ENCODE data around the gene MEIOC. TPM values are rescaled to one million over a fixed set of nuclear protein-coding genes. Genes with fewer than 3 reads are reported as not detected.
"Not testable (repeated sequence)": the region's sequence is repeated elsewhere in the genome, so short reads cannot be mapped to it uniquely, and the experiment has no call there.

MEIOC gene
- 0.18 TPM for polyA plus RNA-seq

- Mint-ChIP-seq H3K36me3 (no peaks in the 10 kb centered on the region), H3K4me3 (peak within 1 kb of the TSS in 3 of 4 donors; percentile 68 to 87 (median 75)), H3K27ac (no peak within 1 kb of the TSS), H3K9me3 (peaks cover 0 to 4% (median 0%) of the 10 kb centered on the region in 3 donors), H3K4me1 (peaks cover 3 to 4% (median 3%) of the 10 kb centered on the region in 3 donors), H3K27me3 (peaks cover 22% of the 10 kb centered on the region)
These were observed at the start of gene MEIOC for GRCh38 chr17:44655983-44656710. TSS of gene MEIOC (plus strand) at chr17:44656468. CDS start at chr17:44656614, 146 bp downstream.

GRCh38 chr17:44606658-44607057 is 49.6 kb upstream of the MEIOC start:
- Mint-ChIP-seq H3K4me3 (no peak overlapping the region), H3K4me1 (no peaks in the 10 kb centered on the region), H3K36me3 (peaks cover 3% of the 10 kb centered on the region), H3K27ac (no peak overlapping the region), H3K27me3 (peaks cover 33% of the 10 kb centered on the region), H3K9me3 (no peaks in the 10 kb centered on the region)

- Mint-ChIP-seq H3K4me1 (no peaks in the 10 kb centered on the region), H3K27ac (no peak overlapping the region), H3K27me3 (peaks cover 36% of the 10 kb centered on the region), H3K4me3 (no peak overlapping the region), H3K36me3 (peaks cover 3% of the 10 kb centered on the region), H3K9me3 (no peaks in the 10 kb centered on the region)
These were observed 48.2 kb upstream of the MEIOC start for GRCh38 chr17:44607836-44608690.

GRCh38 chr17:44608727-44609435 is 47.4 kb upstream of the MEIOC start:
- Mint-ChIP-seq H3K27ac (no peak overlapping the region), H3K27me3 (peaks cover 36% of the 10 kb centered on the region), H3K4me1 (peaks cover under 1% of the 10 kb centered on the region in 3 donors), H3K9me3 (no peaks in the 10 kb centered on the region), H3K4me3 (no peak overlapping the region), H3K36me3 (peaks cover 3% of the 10 kb centered on the region)

- H3K36me3 Mint-ChIP-seq: peaks cover 3% of the 10 kb centered on the region
- peaks cover 35% of the 10 kb centered on the region for H3K27me3 Mint-ChIP-seq
- no peak overlapping the region for H3K4me3 Mint-ChIP-seq
- H3K4me1 Mint-ChIP-seq: peaks cover 5 to 11% (median 6%) of the 10 kb centered on the region in 3 donors
- H3K27ac Mint-ChIP-seq: no peak overlapping the region
- H3K9me3 Mint-ChIP-seq: no peaks in the 10 kb centered on the region
These were observed 45.9 kb upstream of the MEIOC start for GRCh38 chr17:44610331-44610730.

GRCh38 chr17:44610871-44611270 is 45.4 kb upstream of the MEIOC start:
- Mint-ChIP-seq H3K4me3 (no peak overlapping the region), H3K9me3 (no peaks in the 10 kb centered on the region), H3K36me3 (no peaks in the 10 kb centered on the region), H3K27ac (no peak overlapping the region), H3K4me1 (peaks cover 5 to 11% (median 6%) of the 10 kb centered on the region in 3 donors), H3K27me3 (peaks cover 38% of the 10 kb centered on the region)

- Mint-ChIP-seq H3K4me1 (peaks cover 5 to 11% (median 6%) of the 10 kb centered on the region in 3 donors), H3K27ac (no peak overlapping the region), H3K27me3 (peaks cover 44% of the 10 kb centered on the region), H3K4me3 (no peak overlapping the region), H3K36me3 (no peaks in the 10 kb centered on the region), H3K9me3 (no peaks in the 10 kb centered on the region)
These were observed 41.4 kb upstream of the MEIOC start for GRCh38 chr17:44614862-44615261.

- H3K27me3 Mint-ChIP-seq: peaks cover 30% of the 10 kb centered on the region
- H3K4me3 Mint-ChIP-seq, H3K36me3 Mint-ChIP-seq, H3K27ac Mint-ChIP-seq, H3K9me3 Mint-ChIP-seq: not testable (repeated sequence)
- peaks cover 5 to 11% (median 6%) of the 10 kb centered on the region in 3 donors for H3K4me1 Mint-ChIP-seq
These were observed 37.6 kb upstream of the MEIOC start for GRCh38 chr17:44618652-44619051.

GRCh38 chr17:44623070-44623725 is 33.1 kb upstream of the MEIOC start:
- H3K27me3 Mint-ChIP-seq: peaks cover 4% of the 10 kb centered on the region

GRCh38 chr17:44627513-44628242 is 28.6 kb upstream of the MEIOC start:
- Mint-ChIP-seq H3K27ac (peak overlapping the region in 1 of 3 donors; percentile 96), H3K9me3 (no peaks in the 10 kb centered on the region), H3K4me3 (peak overlapping the region; percentile 55 to 95 (median 86))

More at GRCh38 chr17:44623070-44623725, 33.1 kb upstream of the MEIOC start:
- Mint-ChIP-seq H3K36me3 (no peaks in the 10 kb centered on the region), H3K4me1 (peaks cover 0 to 7% (median 5%) of the 10 kb centered on the region in 3 donors), H3K27ac (no peak overlapping the region), H3K9me3 (no peaks in the 10 kb centered on the region), H3K4me3 (no peak overlapping the region)

GRCh38 chr17:44628243-44629188 is 27.8 kb upstream of the MEIOC start:
- Mint-ChIP-seq H3K27ac (peak overlapping the region; percentile 26 to 96 (median 96)), H3K9me3 (no peaks in the 10 kb centered on the region), H3K4me3 (peak overlapping the region; percentile 55 to 95 (median 86)), H3K27me3 (no peaks in the 10 kb centered on the region), H3K4me1 (peaks cover 0 to 13% (median 10%) of the 10 kb centered on the region in 3 donors), H3K36me3 (no peaks in the 10 kb centered on the region)

More at GRCh38 chr17:44627513-44628242, 28.6 kb upstream of the MEIOC start:
- Mint-ChIP-seq H3K4me1 (peaks cover 0 to 13% (median 10%) of the 10 kb centered on the region in 3 donors), H3K27me3 (no peaks in the 10 kb centered on the region), H3K36me3 (no peaks in the 10 kb centered on the region)

GRCh38 chr17:44629314-44629713 is 27.0 kb upstream of the MEIOC start:
- peaks cover 0 to 13% (median 10%) of the 10 kb centered on the region in 3 donors for H3K4me1 Mint-ChIP-seq
- peak overlapping the region in 1 of 4 donors; percentile 3 for H3K4me3 Mint-ChIP-seq
- H3K27ac Mint-ChIP-seq: peak overlapping the region in 1 of 3 donors; percentile 96

GRCh38 chr17:44630703-44631102 is 25.6 kb upstream of the MEIOC start:
- peaks cover 4% of the 10 kb centered on the region for H3K27me3 Mint-ChIP-seq
- H3K4me3 Mint-ChIP-seq: no peak overlapping the region

More at GRCh38 chr17:44629314-44629713, 27.0 kb upstream of the MEIOC start:
- H3K36me3 Mint-ChIP-seq: no peaks in the 10 kb centered on the region
- no peaks in the 10 kb centered on the region for H3K9me3 Mint-ChIP-seq
- H3K27me3 Mint-ChIP-seq: no peaks in the 10 kb centered on the region

More at GRCh38 chr17:44630703-44631102, 25.6 kb upstream of the MEIOC start:
- peaks cover 0 to 13% (median 10%) of the 10 kb centered on the region in 3 donors for H3K4me1 Mint-ChIP-seq
- no peaks in the 10 kb centered on the region for H3K9me3 Mint-ChIP-seq
- no peaks in the 10 kb centered on the region for H3K36me3 Mint-ChIP-seq
- no peak overlapping the region for H3K27ac Mint-ChIP-seq
